ENCODE data around the gene VEPH1. TPM values are rescaled to one million over a fixed set of nuclear protein-coding genes. Genes with fewer than 3 reads are reported as not detected.

The VEPH1 gene
- total RNA-seq, 1 experiment from 2014 or later, result 35.1 TPM

GRCh38 chr3:157285141-157285540 is 218.1 kb downstream of the VEPH1 start:
- Mint-ChIP-seq H3K4me3 (ENCODE audit: low read depth, unreplicated experiment) (no peak overlapping the region), H3K27me3 (ENCODE audit: unreplicated experiment) (no peaks in the 10 kb centered on the region), H3K4me1 (ENCODE audit: low read depth, unreplicated experiment) (peaks cover 7% of the 10 kb centered on the region), H3K9me3 (ENCODE audit: low read depth, unreplicated experiment) (no peaks in the 10 kb centered on the region), H3K36me3 (ENCODE audit: insufficient read depth, unreplicated experiment) (no peaks in the 10 kb centered on the region), H3K27ac (ENCODE audit: unreplicated experiment) (no peak overlapping the region)
- no TSS peak for BruUV-seq (replicated peaks)
- intact Hi-C loops (cut with micrococcal nuclease; ENCODE audit: unreplicated experiment), result no loop called here
- CTCF ChIA-PET, result no interaction called here
- TF ChIP-seq, protein P1, sequence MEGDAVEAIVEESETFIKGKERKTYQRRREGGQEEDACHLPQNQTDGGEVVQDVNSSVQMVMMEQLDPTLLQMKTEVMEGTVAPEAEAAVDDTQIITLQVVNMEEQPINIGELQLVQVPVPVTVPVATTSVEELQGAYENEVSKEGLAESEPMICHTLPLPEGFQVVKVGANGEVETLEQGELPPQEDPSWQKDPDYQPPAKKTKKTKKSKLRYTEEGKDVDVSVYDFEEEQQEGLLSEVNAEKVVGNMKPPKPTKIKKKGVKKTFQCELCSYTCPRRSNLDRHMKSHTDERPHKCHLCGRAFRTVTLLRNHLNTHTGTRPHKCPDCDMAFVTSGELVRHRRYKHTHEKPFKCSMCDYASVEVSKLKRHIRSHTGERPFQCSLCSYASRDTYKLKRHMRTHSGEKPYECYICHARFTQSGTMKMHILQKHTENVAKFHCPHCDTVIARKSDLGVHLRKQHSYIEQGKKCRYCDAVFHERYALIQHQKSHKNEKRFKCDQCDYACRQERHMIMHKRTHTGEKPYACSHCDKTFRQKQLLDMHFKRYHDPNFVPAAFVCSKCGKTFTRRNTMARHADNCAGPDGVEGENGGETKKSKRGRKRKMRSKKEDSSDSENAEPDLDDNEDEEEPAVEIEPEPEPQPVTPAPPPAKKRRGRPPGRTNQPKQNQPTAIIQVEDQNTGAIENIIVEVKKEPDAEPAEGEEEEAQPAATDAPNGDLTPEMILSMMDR (IDR thresholded peaks at IDR 0.05; ENCODE audit: unreplicated experiment), result no peak
- no peak for DNase-seq

GRCh38 chr3:157284688-157285087 is 218.5 kb downstream of the VEPH1 start:
- peaks cover 7% of the 10 kb centered on the region for H3K4me1 Mint-ChIP-seq (ENCODE audit: low read depth, unreplicated experiment)
- H3K36me3 Mint-ChIP-seq (ENCODE audit: insufficient read depth, unreplicated experiment), result no peaks in the 10 kb centered on the region
- no peaks in the 10 kb centered on the region for H3K9me3 Mint-ChIP-seq (ENCODE audit: low read depth, unreplicated experiment)
- BruUV-seq (replicated peaks), result no TSS peak
- no peak overlapping the region for H3K27ac Mint-ChIP-seq (ENCODE audit: unreplicated experiment)
- no peak overlapping the region for H3K4me3 Mint-ChIP-seq (ENCODE audit: low read depth, unreplicated experiment)
- CTCF ChIA-PET, result no interaction called here
- no peak for DNase-seq
- TF ChIP-seq, protein P1 (IDR thresholded peaks at IDR 0.05; ENCODE audit: unreplicated experiment), result no peak
- intact Hi-C loops (cut with micrococcal nuclease; ENCODE audit: unreplicated experiment), result no loop called here
- H3K27me3 Mint-ChIP-seq (ENCODE audit: unreplicated experiment), result no peaks in the 10 kb centered on the region

GRCh38 chr3:157282261-157283191 is 220.7 kb downstream of the VEPH1 start:
- BruUV-seq (replicated peaks), result no TSS peak
- no peak for DNase-seq
- Mint-ChIP-seq H3K9me3 (ENCODE audit: low read depth, unreplicated experiment) (no peaks in the 10 kb centered on the region), H3K4me3 (ENCODE audit: low read depth, unreplicated experiment) (no peak overlapping the region), H3K36me3 (ENCODE audit: insufficient read depth, unreplicated experiment) (no peaks in the 10 kb centered on the region), H3K27ac (ENCODE audit: unreplicated experiment) (no peak overlapping the region), H3K4me1 (ENCODE audit: low read depth, unreplicated experiment) (peaks cover 7% of the 10 kb centered on the region), H3K27me3 (ENCODE audit: unreplicated experiment) (no peaks in the 10 kb centered on the region)
- CTCF ChIA-PET, result interaction anchor here (1.0 kb wide), 1 partner anchor 17 kb away, joined by 3 read pairs; no protein-coding TSS in a partner anchor
- intact Hi-C loops (cut with micrococcal nuclease; ENCODE audit: unreplicated experiment), result no loop called here
- TF ChIP-seq, protein P1 (IDR thresholded peaks at IDR 0.05; ENCODE audit: unreplicated experiment), result no peak

- TF ChIP-seq, protein P1 (IDR thresholded peaks at IDR 0.05; ENCODE audit: unreplicated experiment), result no peak
- Mint-ChIP-seq H3K9me3 (ENCODE audit: low read depth, unreplicated experiment) (no peaks in the 10 kb centered on the region), H3K4me3 (ENCODE audit: low read depth, unreplicated experiment) (no peak overlapping the region), H3K4me1 (ENCODE audit: low read depth, unreplicated experiment) (peaks cover 7% of the 10 kb centered on the region), H3K27ac (ENCODE audit: unreplicated experiment) (no peak overlapping the region), H3K27me3 (ENCODE audit: unreplicated experiment) (no peaks in the 10 kb centered on the region), H3K36me3 (ENCODE audit: insufficient read depth, unreplicated experiment) (no peaks in the 10 kb centered on the region)
- DNase-seq, result no peak
- CTCF ChIA-PET, result no interaction called here
- intact Hi-C loops (cut with micrococcal nuclease; ENCODE audit: unreplicated experiment), result no loop called here
- no TSS peak for BruUV-seq (replicated peaks)
These were observed 222.4 kb downstream of the VEPH1 start for GRCh38 chr3:157280786-157281185.
